ENCODE measurements around the gene RGL3. TPM values are rescaled to one million over a fixed set of nuclear protein-coding genes. Genes with fewer than 3 reads are reported as not detected.

Gene RGL3
- total and polyA plus RNA-seq, 2 of the 4 experiments (the other 2 are of a cell fraction): 0.18 to 0.62 TPM

DNA sequence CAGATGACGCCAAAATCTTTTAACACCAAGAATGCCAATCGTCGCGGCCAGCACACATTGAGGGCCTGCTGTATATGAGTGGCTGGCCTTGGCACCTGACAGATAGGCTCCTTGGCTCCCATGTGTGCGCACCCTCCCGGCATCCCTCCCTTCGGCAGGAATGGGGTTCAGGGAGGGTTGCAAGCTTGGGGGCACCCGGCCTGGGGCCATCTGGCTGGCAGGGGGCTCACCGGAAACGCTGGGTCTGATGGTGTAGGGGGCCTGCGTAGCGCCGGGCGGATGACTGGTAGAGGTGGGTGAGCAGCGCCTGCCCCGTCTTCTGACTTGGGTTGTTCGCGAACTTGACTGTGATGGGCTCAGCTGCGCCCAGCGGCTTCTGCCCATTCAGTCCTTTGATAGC is 38.7 kb upstream of the RGL3 start:
- H3K4me1 ChIP-seq (ENCODE audit: control insufficient read depth, insufficient read depth, low read length): no peaks in the 10 kb centered on the region
- no peaks in the 10 kb centered on the region for H3K79me1 ChIP-seq (ENCODE audit: low read depth in 1 of 2, low read length in 2 of 2)
- no peaks in the 10 kb centered on the region for H3K9me3 ChIP-seq (ENCODE audit: control insufficient read depth, insufficient read depth, low read length)
- no peak overlapping the region for H2BK15ac ChIP-seq (ENCODE audit: low read depth, low read length)
- ATAC-seq (ENCODE audit: low read depth) (no peak), DNase-seq (no peak)
- H2AFZ ChIP-seq (replicated peaks; ENCODE audit: low read length, poor library complexity): no peak overlapping the region
- no peak overlapping the region for H3K9ac ChIP-seq (ENCODE audit: low read depth, low read length)
- H2BK120ac ChIP-seq (ENCODE audit: low read depth, low read length): no peak overlapping the region
- no peak overlapping the region for H3K4me2 ChIP-seq (ENCODE audit: low read depth, low read length)
- CTCF ChIA-PET: no interaction called here
- no peak overlapping the region for H2BK20ac ChIP-seq (ENCODE audit: low read depth, low read length)
- dilution Hi-C loops (cut with HindIII; ENCODE audit: low sequenced_read_pairs, unreplicated experiment) (no loop called here), intact Hi-C loops (cut with micrococcal nuclease) (no loop called here), in situ Hi-C loops (cut with MboI; ENCODE audit: low sequenced_read_pairs) (no loop called here)
- H4K91ac ChIP-seq (ENCODE audit: insufficient read depth, low read depth, low read length): no peak overlapping the region
- WGBS, 2 experiments (ENCODE audit: extremely low coverage in 2 of 2, insufficient read length in 1 of 2): 83% methylated on average over 10 of the region's 20 CpGs; no CpG with 5 or more reads in 1 of the 2 experiments
- TF ChIP-seq MAFK (IDR thresholded peaks at IDR 0.05; ENCODE audit: low read depth, low read length) (no peak), USF2 (IDR thresholded peaks at IDR 0.05; ENCODE audit: low read depth, low read length) (no peak), BHLHE40 (IDR thresholded peaks at IDR 0.05; ENCODE audit: low read depth, low read length) (no peak), POLR2A (IDR thresholded peaks at IDR 0.05; ENCODE audit: low read depth, low read length) (no peak), NFE2L2 (IDR thresholded peaks at IDR 0.05; ENCODE audit: low read depth, low read length) (no peak), RFX5 (IDR thresholded peaks at IDR 0.05; ENCODE audit: low read depth, low read length) (no peak), FOS (IDR thresholded peaks at IDR 0.05; ENCODE audit: low read depth, low read length) (no peak), RCOR1 (IDR thresholded peaks at IDR 0.05; ENCODE audit: insufficient replicate concordance, low read length) (no peak), MAZ (IDR thresholded peaks at IDR 0.05; ENCODE audit: borderline replicate concordance, low read depth, low read length) (no peak), CTCF (conservative IDR thresholded peaks at IDR 0.05; ENCODE audit: low read depth, low read length) (no peak), CHD1 (IDR thresholded peaks at IDR 0.05; ENCODE audit: low read depth, low read length) (no peak), CEBPB (IDR thresholded peaks at IDR 0.05; ENCODE audit: low read depth, low read length) (no peak), SMC3 (IDR thresholded peaks at IDR 0.05; ENCODE audit: low read depth, low read length) (no peak), MXI1 (IDR thresholded peaks at IDR 0.05; ENCODE audit: borderline replicate concordance, low read depth, low read length) (no peak), RAD21 (IDR thresholded peaks at IDR 0.05; ENCODE audit: low read length) (no peak)
- TF ChIP-seq, protein P1, sequence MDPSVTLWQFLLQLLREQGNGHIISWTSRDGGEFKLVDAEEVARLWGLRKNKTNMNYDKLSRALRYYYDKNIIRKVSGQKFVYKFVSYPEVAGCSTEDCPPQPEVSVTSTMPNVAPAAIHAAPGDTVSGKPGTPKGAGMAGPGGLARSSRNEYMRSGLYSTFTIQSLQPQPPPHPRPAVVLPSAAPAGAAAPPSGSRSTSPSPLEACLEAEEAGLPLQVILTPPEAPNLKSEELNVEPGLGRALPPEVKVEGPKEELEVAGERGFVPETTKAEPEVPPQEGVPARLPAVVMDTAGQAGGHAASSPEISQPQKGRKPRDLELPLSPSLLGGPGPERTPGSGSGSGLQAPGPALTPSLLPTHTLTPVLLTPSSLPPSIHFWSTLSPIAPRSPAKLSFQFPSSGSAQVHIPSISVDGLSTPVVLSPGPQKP (IDR thresholded peaks at IDR 0.05; ENCODE audit: borderline replicate concordance, low read depth, low read length): no peak
- H3K4me3 ChIP-seq (ENCODE audit: insufficient read depth, low read depth, low read length): no peak overlapping the region
- POLR2A ChIA-PET (ENCODE audit: unreplicated experiment): no interaction called here
- no peaks in the 10 kb centered on the region for H3K9me1 ChIP-seq (ENCODE audit: insufficient read depth, low read length)
- H2BK5ac ChIP-seq (ENCODE audit: low read depth, low read length, poor library complexity, severe bottlenecking): no peak overlapping the region
- no peak overlapping the region for H3K4ac ChIP-seq (ENCODE audit: low read depth, low read length)
- H3K27me3 ChIP-seq (ENCODE audit: control insufficient read depth, insufficient read depth, low read length): no peaks in the 10 kb centered on the region; the same call in 1 of the 2 replicates
- H3K23ac ChIP-seq (ENCODE audit: low read depth, low read length): no peak overlapping the region
- H2AK5ac ChIP-seq (ENCODE audit: low read depth, low read length): no peak overlapping the region
- BruUV-seq (replicated peaks): no TSS peak
- H3K18ac ChIP-seq (ENCODE audit: low read depth, low read length): no peak overlapping the region
- H3K36me3 ChIP-seq (ENCODE audit: control insufficient read depth, insufficient read depth, low read length): no peaks in the 10 kb centered on the region
- no peak overlapping the region for H4K5ac ChIP-seq (ENCODE audit: low read depth, low read length)
- H4K20me1 ChIP-seq (ENCODE audit: insufficient read depth, low read length): no peaks in the 10 kb centered on the region
- no peak overlapping the region for H3K14ac ChIP-seq (replicated peaks; ENCODE audit: low read depth, low read length)
- H3K56ac ChIP-seq (ENCODE audit: extremely low read depth, insufficient read depth, low read length): no peak overlapping the region
- no peak overlapping the region for H4K8ac ChIP-seq (ENCODE audit: low read depth in 2 of 2, low read length in 2 of 2)
- H3K27ac ChIP-seq (ENCODE audit: insufficient read depth, low read length): no peak overlapping the region
- no peak overlapping the region for H2AK9ac ChIP-seq (replicated peaks; ENCODE audit: low read depth, low read length, poor library complexity)

Data from IMR-90 (cell line).